ENCODE results near the gene NXT2. TPM values are rescaled to one million over a fixed set of nuclear protein-coding genes. Genes with fewer than 3 reads are reported as not detected.

Gene NXT2
- total RNA-seq, 1 donor from 2014 or later: 10.5 TPM

Other genes with a start within 250 kb of the NXT2 start
- under 0.01 TPM in 1 of 2 replicates, not detected in the other for gene GUCY2F, start 54.8 kb upstream of the NXT2 start, total RNA-seq
- 0.10 TPM in 1 of 2 replicates, not detected in the other for gene KCNE5, start 88.3 kb downstream of the NXT2 start, total RNA-seq
- gene ACSL4, start 196.4 kb downstream of the NXT2 start, total RNA-seq: 215 and 236 TPM in 2 replicates

Data from renal cortical epithelial cell (primary cell).